K562 (cell line): ENCODE data around the gene SPINK4. TPM values are rescaled to one million over a fixed set of nuclear protein-coding genes. Genes with fewer than 3 reads are reported as not detected.

ENCODE experiments used
- ADNP ChIP-seq: fragments of 200-800 bp; sonication (Bioruptor generic); IDR thresholded peaks from 2 replicates; pipeline ENCODE4 v1.6.1; 2016; ENCODE audit warnings: missing genetic modification characterization, missing compliant biosample characterization
- BRD9 ChIP-seq: fragments of 450-650 bp; IDR thresholded peaks from 2 replicates; pipeline ENCODE4 v1.6.1; 2018; ENCODE audit warnings: low read depth; ENCODE audit not compliant: partially characterized antibody
- COPS2 ChIP-seq: fragments of 450-650 bp; conservative IDR thresholded peaks from 2 replicates; pipeline ENCODE4 v1.6.1; 2016; ENCODE audit warnings: mild to moderate bottlenecking, moderate library complexity
- MTF1 ChIP-seq: fragments of 250-450 bp; sonication (Bioruptor Pico); IDR thresholded peaks from 2 replicates; pipeline ENCODE4 v1.9.0; 2021; ENCODE audit warnings: moderate library complexity, mild to moderate bottlenecking, inconsistent platforms, borderline replicate concordance
- NFIC ChIP-seq: fragments of 450-650 bp; IDR thresholded peaks from 2 replicates; pipeline ENCODE4 v1.6.1; 2017; ENCODE audit warnings: mild to moderate bottlenecking, inconsistent platforms
- PHF20 ChIP-seq: fragments of 450-650 bp; IDR thresholded peaks from 2 replicates; pipeline ENCODE4 v1.6.1; 2018; ENCODE audit not compliant: partially characterized antibody
- PHF8 ChIP-seq: fragments of 200-600 bp; sonication (generic); IDR thresholded peaks from 2 replicates; pipeline ENCODE4 v1.6.1; 2012; ENCODE audit warnings: mixed run types, mild to moderate bottlenecking, inconsistent platforms, low read length, moderate library complexity, borderline replicate concordance
- PPARD ChIP-seq: fragments of 250-450 bp; sonication (Bioruptor Pico); IDR thresholded peaks from 2 replicates; pipeline ENCODE4 v1.8.0; 2022; ENCODE audit warnings: inconsistent platforms, mild to moderate bottlenecking, moderate library complexity
- RBFOX2 ChIP-seq: fragments of 200-400 bp; formaldehyde crosslinking; IDR thresholded peaks from 2 replicates; pipeline ENCODE4 v1.6.1; 2017; ENCODE audit warnings: low read depth, mild to moderate bottlenecking, low read length, moderate library complexity
- SIN3B ChIP-seq: fragments of 450-650 bp; IDR thresholded peaks from 2 replicates; pipeline ENCODE4 v1.6.1; 2017; ENCODE audit warnings: low read depth, mild to moderate bottlenecking, moderate library complexity
- STAG1 ChIP-seq: sonication (generic); formaldehyde crosslinking; IDR thresholded peaks from 2 replicates; pipeline ENCODE4 v1.5.0; 2020; ENCODE audit warnings: missing genetic modification reagents, borderline replicate concordance
- ZNF586 ChIP-seq: fragments of 450-650 bp; formaldehyde crosslinking; conservative IDR thresholded peaks from 2 replicates; pipeline ENCODE4 v1.4.0; 2020; ENCODE audit warnings: mild to moderate bottlenecking, moderate library complexity
- polyA plus RNA-seq, 8 experiments: library from polyadenylated mRNA; depleted of rRNA in 4 of 8; stranded (reverse) in 5 of 8; unstranded in 3 of 8; fragments of >200 nt; fragmentation: Nextera tagmentation in 2 of 8; fragmentation: Illumina TruSeq in 1 of 8; extraction: Ambion mirVana in 2 of 8; extraction: Trizol in 1 of 8; gene quantifications; 2 replicates each; pipeline versions ENCODE4 v1.2.1 to v1.2.3, GENCODE V29; 2011 to 2014; ENCODE audit warnings: inconsistent platforms in 1 of 8, missing spikeins in 1 of 8
- total RNA-seq, 7 experiments: library from RNA; depleted of rRNA in 6 of 7; stranded (reverse); fragments of >200 nt in 6 of 7; fragmentation: Illumina TruSeq in 2 of 7; extraction: Trizol in 2 of 7; gene quantifications; 2 replicates each; pipeline versions ENCODE4 v1.2.1 to v1.2.3, GENCODE V29; 2011 to 2021; ENCODE audit warnings: low replicate concordance in 1 of 7
- TF ChIP-seq, protein P1 (sequence below): fragments of 450-650 bp; conservative IDR thresholded peaks from 2 replicates; pipeline ENCODE4 v1.6.1; 2016; ENCODE audit warnings: missing genetic modification characterization, low read depth, mild to moderate bottlenecking, missing compliant biosample characterization, moderate library complexity
- TF ChIP-seq, protein P2 (sequence below): sonication (generic); formaldehyde crosslinking; IDR thresholded peaks from 2 replicates; pipeline ENCODE4 v1.8.0; 2022; ENCODE audit warnings: mild to moderate bottlenecking, missing genetic modification reagents
- TF ChIP-seq, protein P3 (sequence below): fragments of 150-350 bp; IDR thresholded peaks from 2 replicates; pipeline ENCODE4 v1.6.1; 2014; ENCODE audit warnings: low read depth, mild to moderate bottlenecking, low read length, borderline replicate concordance
- TF ChIP-seq, protein P4 (sequence below): sonication (generic); formaldehyde crosslinking; IDR thresholded peaks from 2 replicates; pipeline ENCODE4 v1.9.0; 2022; ENCODE audit warnings: mild to moderate bottlenecking, missing genetic modification reagents
- TF ChIP-seq, protein P5 (sequence below): sonication (generic); formaldehyde crosslinking; IDR thresholded peaks from 2 replicates; pipeline ENCODE4 v1.8.0; 2022; ENCODE audit warnings: mild to moderate bottlenecking, missing genetic modification reagents

SPINK4 gene
- total and polyA plus RNA-seq, 9 of the 15 experiments (the other 6 are each of a cell fraction or from before 2014, with no cell fraction given) = 0.74 to 5.5 (median 2.1) TPM; not detected in 2

DNA sequence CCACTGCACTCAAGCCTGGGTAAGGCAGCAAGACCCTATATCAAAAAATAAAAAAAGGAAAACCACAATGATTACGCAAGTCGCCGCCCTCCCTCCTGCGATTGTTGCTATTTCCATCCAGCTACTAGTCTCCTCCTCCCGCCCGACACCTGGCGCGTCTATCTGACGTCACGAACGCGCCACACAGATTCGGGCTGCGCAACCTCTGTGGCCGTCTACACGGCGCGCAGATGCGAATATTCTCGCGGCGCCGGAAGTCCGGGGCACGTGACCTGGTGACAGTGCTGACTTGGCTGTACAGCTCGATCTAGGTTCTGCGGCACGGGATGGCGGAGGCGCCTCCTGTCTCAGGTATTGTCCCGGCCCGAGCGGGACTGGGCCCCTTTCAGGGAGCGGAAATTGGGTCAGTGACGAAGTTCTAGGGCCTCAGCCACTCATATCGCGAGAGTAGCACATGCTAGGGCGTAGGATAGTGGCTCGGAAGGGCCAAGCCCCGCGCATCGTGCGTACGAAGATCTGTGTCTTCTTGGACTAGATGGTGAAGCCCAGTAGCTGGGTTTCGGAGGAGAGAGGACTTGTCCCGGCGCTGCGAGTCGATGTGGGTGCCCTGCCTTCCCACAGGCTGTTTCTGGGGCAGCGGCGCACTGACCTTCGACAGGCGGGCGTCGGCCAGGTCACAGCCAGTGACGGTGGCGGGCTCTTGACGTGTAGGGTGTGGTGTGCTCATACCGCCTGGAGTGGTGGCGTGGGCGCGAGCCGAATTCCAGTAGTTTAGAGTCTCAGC, 50.5 kb downstream of the SPINK4 start, which contains the start of gene NFX1 (continued):
- TF ChIP-seq, protein P1, sequence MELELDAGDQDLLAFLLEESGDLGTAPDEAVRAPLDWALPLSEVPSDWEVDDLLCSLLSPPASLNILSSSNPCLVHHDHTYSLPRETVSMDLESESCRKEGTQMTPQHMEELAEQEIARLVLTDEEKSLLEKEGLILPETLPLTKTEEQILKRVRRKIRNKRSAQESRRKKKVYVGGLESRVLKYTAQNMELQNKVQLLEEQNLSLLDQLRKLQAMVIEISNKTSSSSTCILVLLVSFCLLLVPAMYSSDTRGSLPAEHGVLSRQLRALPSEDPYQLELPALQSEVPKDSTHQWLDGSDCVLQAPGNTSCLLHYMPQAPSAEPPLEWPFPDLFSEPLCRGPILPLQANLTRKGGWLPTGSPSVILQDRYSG (tag) = no peak; the same call in 1 of the 2 replicates
- no peak for TF ChIP-seq ZNF586
- TF ChIP-seq, protein P2, sequence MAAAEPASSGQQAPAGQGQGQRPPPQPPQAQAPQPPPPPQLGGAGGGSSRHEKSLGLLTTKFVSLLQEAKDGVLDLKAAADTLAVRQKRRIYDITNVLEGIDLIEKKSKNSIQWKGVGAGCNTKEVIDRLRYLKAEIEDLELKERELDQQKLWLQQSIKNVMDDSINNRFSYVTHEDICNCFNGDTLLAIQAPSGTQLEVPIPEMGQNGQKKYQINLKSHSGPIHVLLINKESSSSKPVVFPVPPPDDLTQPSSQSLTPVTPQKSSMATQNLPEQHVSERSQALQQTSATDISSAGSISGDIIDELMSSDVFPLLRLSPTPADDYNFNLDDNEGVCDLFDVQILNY = no peak
- no peak for TF ChIP-seq BRD9
- TF ChIP-seq COPS2 = no peak
- TF ChIP-seq PPARD = no peak
- no peak for TF ChIP-seq MTF1
- peak; percentile 85; the same call in 1 of the 2 replicates for TF ChIP-seq PHF8
- TF ChIP-seq, protein P3, sequence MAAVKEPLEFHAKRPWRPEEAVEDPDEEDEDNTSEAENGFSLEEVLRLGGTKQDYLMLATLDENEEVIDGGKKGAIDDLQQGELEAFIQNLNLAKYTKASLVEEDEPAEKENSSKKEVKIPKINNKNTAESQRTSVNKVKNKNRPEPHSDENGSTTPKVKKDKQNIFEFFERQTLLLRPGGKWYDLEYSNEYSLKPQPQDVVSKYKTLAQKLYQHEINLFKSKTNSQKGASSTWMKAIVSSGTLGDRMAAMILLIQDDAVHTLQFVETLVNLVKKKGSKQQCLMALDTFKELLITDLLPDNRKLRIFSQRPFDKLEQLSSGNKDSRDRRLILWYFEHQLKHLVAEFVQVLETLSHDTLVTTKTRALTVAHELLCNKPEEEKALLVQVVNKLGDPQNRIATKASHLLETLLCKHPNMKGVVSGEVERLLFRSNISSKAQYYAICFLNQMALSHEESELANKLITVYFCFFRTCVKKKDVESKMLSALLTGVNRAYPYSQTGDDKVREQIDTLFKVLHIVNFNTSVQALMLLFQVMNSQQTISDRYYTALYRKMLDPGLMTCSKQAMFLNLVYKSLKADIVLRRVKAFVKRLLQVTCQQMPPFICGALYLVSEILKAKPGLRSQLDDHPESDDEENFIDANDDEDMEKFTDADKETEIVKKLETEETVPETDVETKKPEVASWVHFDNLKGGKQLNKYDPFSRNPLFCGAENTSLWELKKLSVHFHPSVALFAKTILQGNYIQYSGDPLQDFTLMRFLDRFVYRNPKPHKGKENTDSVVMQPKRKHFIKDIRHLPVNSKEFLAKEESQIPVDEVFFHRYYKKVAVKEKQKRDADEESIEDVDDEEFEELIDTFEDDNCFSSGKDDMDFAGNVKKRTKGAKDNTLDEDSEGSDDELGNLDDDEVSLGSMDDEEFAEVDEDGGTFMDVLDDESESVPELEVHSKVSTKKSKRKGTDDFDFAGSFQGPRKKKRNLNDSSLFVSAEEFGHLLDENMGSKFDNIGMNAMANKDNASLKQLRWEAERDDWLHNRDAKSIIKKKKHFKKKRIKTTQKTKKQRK = no peak
- no peak; the same call in 1 of the 2 replicates for TF ChIP-seq NFIC
- TF ChIP-seq ADNP (tag) = no peak
- peak; percentile 97 for TF ChIP-seq RBFOX2
- TF ChIP-seq SIN3B = peak; percentile 89
- TF ChIP-seq, protein P4, sequence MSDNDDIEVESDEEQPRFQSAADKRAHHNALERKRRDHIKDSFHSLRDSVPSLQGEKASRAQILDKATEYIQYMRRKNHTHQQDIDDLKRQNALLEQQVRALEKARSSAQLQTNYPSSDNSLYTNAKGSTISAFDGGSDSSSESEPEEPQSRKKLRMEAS (CRISPR knock-in tag) = peak; percentile 95
- TF ChIP-seq, protein P5, sequence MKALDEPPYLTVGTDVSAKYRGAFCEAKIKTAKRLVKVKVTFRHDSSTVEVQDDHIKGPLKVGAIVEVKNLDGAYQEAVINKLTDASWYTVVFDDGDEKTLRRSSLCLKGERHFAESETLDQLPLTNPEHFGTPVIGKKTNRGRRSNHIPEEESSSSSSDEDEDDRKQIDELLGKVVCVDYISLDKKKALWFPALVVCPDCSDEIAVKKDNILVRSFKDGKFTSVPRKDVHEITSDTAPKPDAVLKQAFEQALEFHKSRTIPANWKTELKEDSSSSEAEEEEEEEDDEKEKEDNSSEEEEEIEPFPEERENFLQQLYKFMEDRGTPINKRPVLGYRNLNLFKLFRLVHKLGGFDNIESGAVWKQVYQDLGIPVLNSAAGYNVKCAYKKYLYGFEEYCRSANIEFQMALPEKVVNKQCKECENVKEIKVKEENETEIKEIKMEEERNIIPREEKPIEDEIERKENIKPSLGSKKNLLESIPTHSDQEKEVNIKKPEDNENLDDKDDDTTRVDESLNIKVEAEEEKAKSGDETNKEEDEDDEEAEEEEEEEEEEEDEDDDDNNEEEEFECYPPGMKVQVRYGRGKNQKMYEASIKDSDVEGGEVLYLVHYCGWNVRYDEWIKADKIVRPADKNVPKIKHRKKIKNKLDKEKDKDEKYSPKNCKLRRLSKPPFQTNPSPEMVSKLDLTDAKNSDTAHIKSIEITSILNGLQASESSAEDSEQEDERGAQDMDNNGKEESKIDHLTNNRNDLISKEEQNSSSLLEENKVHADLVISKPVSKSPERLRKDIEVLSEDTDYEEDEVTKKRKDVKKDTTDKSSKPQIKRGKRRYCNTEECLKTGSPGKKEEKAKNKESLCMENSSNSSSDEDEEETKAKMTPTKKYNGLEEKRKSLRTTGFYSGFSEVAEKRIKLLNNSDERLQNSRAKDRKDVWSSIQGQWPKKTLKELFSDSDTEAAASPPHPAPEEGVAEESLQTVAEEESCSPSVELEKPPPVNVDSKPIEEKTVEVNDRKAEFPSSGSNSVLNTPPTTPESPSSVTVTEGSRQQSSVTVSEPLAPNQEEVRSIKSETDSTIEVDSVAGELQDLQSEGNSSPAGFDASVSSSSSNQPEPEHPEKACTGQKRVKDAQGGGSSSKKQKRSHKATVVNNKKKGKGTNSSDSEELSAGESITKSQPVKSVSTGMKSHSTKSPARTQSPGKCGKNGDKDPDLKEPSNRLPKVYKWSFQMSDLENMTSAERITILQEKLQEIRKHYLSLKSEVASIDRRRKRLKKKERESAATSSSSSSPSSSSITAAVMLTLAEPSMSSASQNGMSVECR = peak; percentile 66; the same call in 1 of the 2 replicates
- no peak for TF ChIP-seq STAG1 (CRISPR knock-in tag)
- peak; percentile 93 for TF ChIP-seq PHF20
